ENCODE results near the gene P3H2. TPM values are rescaled to one million over a fixed set of nuclear protein-coding genes. Genes with fewer than 3 reads are reported as not detected.

Gene P3H2
- total and polyA plus RNA-seq, 9 of the 15 experiments (the other 6 are each of a cell fraction or from before 2014, with no cell fraction given) = 0.04 to 0.26 (median 0.22) TPM; not detected in 6

DNA sequence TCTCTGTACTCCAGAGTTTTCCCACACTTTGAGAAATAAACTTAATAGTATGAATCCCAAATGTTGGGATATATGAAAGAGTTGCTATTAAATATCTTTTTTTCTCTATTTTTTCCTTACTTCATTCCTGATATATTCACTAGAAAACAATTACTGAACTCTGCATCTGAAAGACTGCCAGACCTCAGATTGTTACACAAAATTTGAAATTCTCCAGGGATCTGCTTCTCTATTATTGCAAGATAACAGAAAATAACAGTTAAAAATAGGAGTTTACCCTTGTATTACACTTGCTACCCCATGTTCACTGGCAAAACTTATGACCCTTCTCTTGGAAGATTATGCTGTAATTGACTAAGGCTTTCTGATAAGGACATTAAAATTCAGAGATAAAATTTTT is 11.7 kb upstream of the P3H2 start (continued):
- TF ChIP-seq ZNF217 (CRISPR knock-in tag; IDR thresholded peaks at IDR 0.05) (no peak), MTA1 (IDR thresholded peaks at IDR 0.05; ENCODE audit: borderline replicate concordance) (no peak), MECOM (CRISPR knock-in tag; IDR thresholded peaks at IDR 0.05) (no peak), KLF13 (tag; IDR thresholded peaks at IDR 0.05; ENCODE audit: borderline replicate concordance, low read depth) (no peak)
- TF ChIP-seq, protein P1, sequence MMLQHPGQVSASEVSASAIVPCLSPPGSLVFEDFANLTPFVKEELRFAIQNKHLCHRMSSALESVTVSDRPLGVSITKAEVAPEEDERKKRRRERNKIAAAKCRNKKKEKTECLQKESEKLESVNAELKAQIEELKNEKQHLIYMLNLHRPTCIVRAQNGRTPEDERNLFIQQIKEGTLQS (IDR thresholded peaks at IDR 0.05) = no peak
- TF ChIP-seq, protein P1 (CRISPR knock-in tag; conservative IDR thresholded peaks at IDR 0.05) = no peak

DNA sequence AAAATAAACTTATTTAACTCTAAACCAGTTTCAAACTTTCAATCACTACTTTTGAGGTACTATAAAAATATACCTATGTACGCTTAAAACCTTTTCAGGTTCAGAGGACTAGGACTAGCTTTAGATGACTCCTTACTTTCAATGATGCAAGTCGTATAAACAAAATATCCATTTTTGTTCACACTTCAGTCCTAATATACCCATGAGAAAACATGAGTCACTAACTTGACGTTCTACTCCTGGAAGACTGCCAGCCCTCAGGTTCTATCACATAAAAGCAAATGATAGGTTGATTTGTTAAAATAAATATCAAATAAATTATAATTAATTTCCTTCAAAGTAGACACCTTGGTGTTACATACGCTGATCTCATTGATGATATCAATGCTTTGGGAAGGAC is 10.6 kb upstream of the P3H2 start:
- no peak for DNase-seq (ENCODE audit: extremely low read depth in 1 of 4, low spot score in 3 of 4)
- no peak for FAIRE-seq
- no peak for ATAC-seq
- Histone ChIP-seq H3K4me3 (no peak overlapping the region), H3K79me2 (ENCODE audit: control insufficient read depth, insufficient read depth, low read length) (no peaks in the 10 kb centered on the region), H4K20me1 (replicated peaks; ENCODE audit: control insufficient read depth, insufficient read depth, low read length) (no peaks in the 10 kb centered on the region), H3K9me1 (ENCODE audit: control insufficient read depth, insufficient read depth, low read length) (no peaks in the 10 kb centered on the region), H2AFZ (ENCODE audit: low read depth, low read length) (no peak overlapping the region), H3K27me3 (ENCODE audit: control insufficient read depth in 2 of 2, insufficient read depth in 2 of 2, low read length in 2 of 2) (no peaks in the 10 kb centered on the region), H3K4me2 (ENCODE audit: insufficient read depth, low read length) (no peak overlapping the region), H3K4me1 (replicated peaks in 1 of 2; ENCODE audit: control insufficient read depth in 2 of 2, insufficient read depth in 2 of 2, low read length in 2 of 2) (no peaks in the 10 kb centered on the region), H3K27ac (ENCODE audit: extremely low read depth, low read depth, low read length) (no peak overlapping the region), H3K9me3 (replicated peaks; ENCODE audit: control insufficient read depth, insufficient read depth, low read depth, low read length) (no peaks in the 10 kb centered on the region), H3K36me3 (ENCODE audit: control insufficient read depth, insufficient read depth, low read length) (no peaks in the 10 kb centered on the region), H3K9ac (ENCODE audit: insufficient read depth in 1 of 2, low read depth in 2 of 2, low read length in 2 of 2) (no peak overlapping the region)
- BruUV-seq (replicated peaks) = no TSS peak
- 0% methylated on average over 4 of the region's 4 CpGs for WGBS (ENCODE audit: insufficient coverage, low coverage, missing lambda C conversion rate)
- ChIA-PET CTCF (ENCODE audit: low intra/inter-chr PET ratio) (no interaction called here), POLR2A (no interaction called here)
- TF ChIP-seq ZKSCAN8 (CRISPR knock-in tag; IDR thresholded peaks at IDR 0.05) = no peak
- in situ Hi-C loops (cut with MboI) (no loop called here), intact Hi-C loops (cut with micrococcal nuclease) (no loop called here)
